HepG2 (cell line): ENCODE measurements around the gene NCDN. TPM values are rescaled to one million over a fixed set of nuclear protein-coding genes. Genes with fewer than 3 reads are reported as not detected.

Source experiments
- BRD4 ChIP-seq: sonication (generic); formaldehyde crosslinking; IDR thresholded peaks from 2 replicates; pipeline ENCODE4 v1.4.0; 2020; ENCODE audit warnings: missing genetic modification reagents
- CHD2 ChIP-seq: IDR thresholded peaks from 2 replicates; pipeline ENCODE4 v1.6.1; 2011; ENCODE audit warnings: low read depth, low read length, improper control_type of control experiment
- IRX3 ChIP-seq: sonication (generic); formaldehyde crosslinking; IDR thresholded peaks from 2 replicates; pipeline ENCODE4 v1.8.1; 2023; ENCODE audit warnings: mild to moderate bottlenecking, low read depth, missing genetic modification reagents, borderline replicate concordance
- KLF15 ChIP-seq: sonication (generic); formaldehyde crosslinking; IDR thresholded peaks from 2 replicates; pipeline ENCODE4 v1.8.1; 2023; ENCODE audit warnings: borderline replicate concordance, mild to moderate bottlenecking, inconsistent platforms, missing genetic modification reagents, mixed read lengths
- MAFG ChIP-seq: sonication (generic); formaldehyde crosslinking; IDR thresholded peaks from 2 replicates; pipeline ENCODE4 v1.5.1; 2020; ENCODE audit warnings: mild to moderate bottlenecking, missing genetic modification reagents
- MYNN ChIP-seq: sonication (generic); formaldehyde crosslinking; IDR thresholded peaks from 2 replicates; pipeline ENCODE4 v1.4.0; 2020; ENCODE audit warnings: mild to moderate bottlenecking, low read depth, missing genetic modification reagents
- NBN ChIP-seq: fragments of 450-650 bp; conservative IDR thresholded peaks from 2 replicates; pipeline ENCODE4 v1.6.1; 2017
- NFKBIZ ChIP-seq: IDR thresholded peaks from 2 replicates; pipeline ENCODE4 v1.6.1; 2018; ENCODE audit warnings: missing genetic modification reagents, missing compliant biosample characterization
- XRCC5 ChIP-seq: fragments of 200-400 bp; formaldehyde crosslinking; optimal IDR thresholded peaks from 2 replicates; pipeline ENCODE3; 2017; ENCODE audit warnings: mild to moderate bottlenecking, low read length
- ZNF589 ChIP-seq: sonication (generic); formaldehyde crosslinking; conservative IDR thresholded peaks from 2 replicates; pipeline ENCODE4 v1.8.0; 2022; ENCODE audit warnings: mild to moderate bottlenecking, moderate library complexity, missing genetic modification reagents
- ZNF615 ChIP-seq: sonication (generic); formaldehyde crosslinking; IDR thresholded peaks from 2 replicates; pipeline ENCODE4 v1.5.0; 2020; ENCODE audit warnings: mild to moderate bottlenecking, missing genetic modification reagents, borderline replicate concordance
- ZNF724P ChIP-seq: sonication (generic); formaldehyde crosslinking; IDR thresholded peaks from 2 replicates; pipeline ENCODE4 v1.8.0; 2022; ENCODE audit warnings: missing genetic modification reagents, borderline replicate concordance
- ZZZ3 ChIP-seq: sonication (generic); formaldehyde crosslinking; IDR thresholded peaks from 2 replicates; pipeline ENCODE4 v1.4.0; 2020; ENCODE audit warnings: missing genetic modification reagents, mild to moderate bottlenecking, borderline replicate concordance
- polyA plus RNA-seq, 8 experiments: library from polyadenylated mRNA; depleted of rRNA in 3 of 8; stranded (reverse) in 7 of 8; unstranded in 1 of 8; fragments of >200 nt; fragmentation: Illumina TruSeq in 4 of 8; extraction: Trizol in 4 of 8; gene quantifications; 2 replicates each; pipeline versions ENCODE4 v1.2.1 to v1.2.3, GENCODE V29; 2011 to 2016; ENCODE audit warnings: low read depth in 4 of 8, missing spikeins in 1 of 8, mixed read lengths in 1 of 8; ENCODE audit not compliant: insufficient read depth in 1 of 8
- total RNA-seq, 5 experiments: library from RNA; depleted of rRNA; stranded (reverse); fragments of >200 nt; fragmentation: Illumina TruSeq; extraction: Trizol; gene quantifications; 2 replicates each; pipeline ENCODE4 v1.2.3, GENCODE V29; 2016; ENCODE audit warnings: low read depth in 1 of 5
- TF ChIP-seq, protein P1 (sequence below): sonication (generic); formaldehyde crosslinking; IDR thresholded peaks from 2 replicates; pipeline ENCODE4 v1.4.0; 2020; ENCODE audit warnings: missing genetic modification reagents, borderline replicate concordance
- TF ChIP-seq, protein P2 (sequence below): sonication (generic); formaldehyde crosslinking; IDR thresholded peaks from 2 replicates; pipeline ENCODE4 v1.8.0; 2022; ENCODE audit warnings: missing genetic modification reagents, mild to moderate bottlenecking, moderate library complexity, borderline replicate concordance
- TF ChIP-seq, protein P3 (sequence below), 2 experiments: sonication (generic) in 1 of 2; formaldehyde crosslinking in 1 of 2; IDR thresholded peaks; 2 replicates each; pipeline versions ENCODE4 v1.4.0 to v1.6.1; 2018 to 2020; ENCODE audit warnings: missing genetic modification reagents in 2 of 2, borderline replicate concordance in 1 of 2, low read depth in 1 of 2, mild to moderate bottlenecking in 1 of 2, missing biosample characterization in 1 of 2
- TF ChIP-seq, protein P4 (sequence below): sonication (generic); formaldehyde crosslinking; IDR thresholded peaks from 2 replicates; pipeline ENCODE4 v1.4.0; 2020; ENCODE audit warnings: missing genetic modification reagents; ENCODE audit errors: not compliant biosample characterization

NCDN gene
- total and polyA plus RNA-seq, 2 of the 13 experiments (the other 11 are each of a cell fraction or from before 2014, with no cell fraction given) = 6.6 to 9.3 TPM

DNA sequence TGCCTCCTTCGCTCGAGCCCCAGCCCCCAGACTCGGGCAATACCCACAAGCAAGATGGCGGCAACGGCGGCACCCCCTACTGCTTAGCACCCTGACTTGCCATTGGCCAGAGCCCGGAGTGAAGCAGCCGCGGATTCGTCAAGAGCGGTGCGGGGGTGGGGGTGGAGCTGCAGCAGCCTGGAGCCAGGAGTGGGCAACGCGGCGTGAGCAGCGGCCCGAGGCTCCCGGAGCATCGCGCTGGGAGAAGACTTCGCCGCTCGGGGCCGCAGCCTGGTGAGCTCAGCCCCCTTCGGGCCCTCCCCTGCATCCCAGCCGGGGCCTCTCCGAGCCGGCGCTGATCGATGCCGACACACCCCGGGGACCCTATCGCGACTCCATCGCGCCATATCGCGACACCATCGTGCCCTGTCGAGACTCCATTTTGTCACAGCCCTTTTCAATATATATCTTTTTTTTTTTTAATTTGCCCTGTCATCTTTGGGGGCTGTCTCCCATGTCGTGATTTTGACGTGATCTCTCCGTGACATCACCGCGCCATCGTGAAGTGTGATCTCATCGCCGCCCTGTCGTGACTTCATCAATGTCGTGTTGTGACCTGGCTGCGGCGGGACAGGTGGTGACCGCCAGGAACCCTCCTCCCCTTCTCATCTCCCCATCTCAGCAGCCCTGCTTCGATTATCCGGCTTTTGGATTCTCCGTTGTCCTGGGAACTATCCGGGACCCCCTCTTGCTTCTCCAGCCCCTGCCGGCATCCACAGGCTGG is at the start of gene NCDN (continued):
- TF ChIP-seq, protein P1, sequence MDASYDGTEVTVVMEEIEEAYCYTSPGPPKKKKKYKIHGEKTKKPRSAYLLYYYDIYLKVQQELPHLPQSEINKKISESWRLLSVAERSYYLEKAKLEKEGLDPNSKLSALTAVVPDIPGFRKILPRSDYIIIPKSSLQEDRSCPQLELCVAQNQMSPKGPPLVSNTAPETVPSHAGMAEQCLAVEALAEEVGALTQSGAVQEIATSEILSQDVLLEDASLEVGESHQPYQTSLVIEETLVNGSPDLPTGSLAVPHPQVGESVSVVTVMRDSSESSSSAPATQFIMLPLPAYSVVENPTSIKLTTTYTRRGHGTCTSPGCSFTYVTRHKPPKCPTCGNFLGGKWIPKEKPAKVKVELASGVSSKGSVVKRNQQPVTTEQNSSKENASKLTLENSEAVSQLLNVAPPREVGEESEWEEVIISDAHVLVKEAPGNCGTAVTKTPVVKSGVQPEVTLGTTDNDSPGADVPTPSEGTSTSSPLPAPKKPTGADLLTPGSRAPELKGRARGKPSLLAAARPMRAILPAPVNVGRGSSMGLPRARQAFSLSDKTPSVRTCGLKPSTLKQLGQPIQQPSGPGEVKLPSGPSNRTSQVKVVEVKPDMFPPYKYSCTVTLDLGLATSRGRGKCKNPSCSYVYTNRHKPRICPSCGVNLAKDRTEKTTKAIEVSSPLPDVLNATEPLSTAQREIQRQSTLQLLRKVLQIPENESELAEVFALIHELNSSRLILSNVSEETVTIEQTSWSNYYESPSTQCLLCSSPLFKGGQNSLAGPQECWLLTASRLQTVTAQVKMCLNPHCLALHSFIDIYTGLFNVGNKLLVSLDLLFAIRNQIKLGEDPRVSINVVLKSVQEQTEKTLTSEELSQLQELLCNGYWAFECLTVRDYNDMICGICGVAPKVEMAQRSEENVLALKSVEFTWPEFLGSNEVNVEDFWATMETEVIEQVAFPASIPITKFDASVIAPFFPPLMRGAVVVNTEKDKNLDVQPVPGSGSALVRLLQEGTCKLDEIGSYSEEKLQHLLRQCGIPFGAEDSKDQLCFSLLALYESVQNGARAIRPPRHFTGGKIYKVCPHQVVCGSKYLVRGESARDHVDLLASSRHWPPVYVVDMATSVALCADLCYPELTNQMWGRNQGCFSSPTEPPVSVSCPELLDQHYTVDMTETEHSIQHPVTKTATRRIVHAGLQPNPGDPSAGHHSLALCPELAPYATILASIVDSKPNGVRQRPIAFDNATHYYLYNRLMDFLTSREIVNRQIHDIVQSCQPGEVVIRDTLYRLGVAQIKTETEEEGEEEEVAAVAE (CRISPR knock-in tag) = peak; percentile 100
- TF ChIP-seq NBN (no peak), IRX3 (CRISPR knock-in tag) (no peak), ZZZ3 (CRISPR knock-in tag) (peak; percentile 70; the same call in 1 of the 2 replicates), MAFG (CRISPR knock-in tag) (no peak), BRD4 (CRISPR knock-in tag) (no peak; the same call in 1 of the 2 replicates), ZNF724P (0 out of 2 replicates have a peak, but pooled peaks have one; percentile 71), KLF15 (no peak), XRCC5 (peak; percentile 48), CHD2 (peak; percentile 81), ZNF615 (CRISPR knock-in tag) (peak; percentile 2; the same call in 1 of the 2 replicates), NFKBIZ (0 out of 2 replicates have a peak, but pooled peaks have one; percentile 12), ZNF589 (peak; percentile 39; the same call in 1 of the 2 replicates), MYNN (CRISPR knock-in tag) (no peak)
- TF ChIP-seq, protein P2, sequence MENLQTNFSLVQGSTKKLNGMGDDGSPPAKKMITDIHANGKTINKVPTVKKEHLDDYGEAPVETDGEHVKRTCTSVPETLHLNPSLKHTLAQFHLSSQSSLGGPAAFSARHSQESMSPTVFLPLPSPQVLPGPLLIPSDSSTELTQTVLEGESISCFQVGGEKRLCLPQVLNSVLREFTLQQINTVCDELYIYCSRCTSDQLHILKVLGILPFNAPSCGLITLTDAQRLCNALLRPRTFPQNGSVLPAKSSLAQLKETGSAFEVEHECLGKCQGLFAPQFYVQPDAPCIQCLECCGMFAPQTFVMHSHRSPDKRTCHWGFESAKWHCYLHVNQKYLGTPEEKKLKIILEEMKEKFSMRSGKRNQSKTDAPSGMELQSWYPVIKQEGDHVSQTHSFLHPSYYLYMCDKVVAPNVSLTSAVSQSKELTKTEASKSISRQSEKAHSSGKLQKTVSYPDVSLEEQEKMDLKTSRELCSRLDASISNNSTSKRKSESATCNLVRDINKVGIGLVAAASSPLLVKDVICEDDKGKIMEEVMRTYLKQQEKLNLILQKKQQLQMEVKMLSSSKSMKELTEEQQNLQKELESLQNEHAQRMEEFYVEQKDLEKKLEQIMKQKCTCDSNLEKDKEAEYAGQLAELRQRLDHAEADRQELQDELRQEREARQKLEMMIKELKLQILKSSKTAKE (CRISPR knock-in tag) = peak; percentile 39; the same call in 1 of the 2 replicates
- TF ChIP-seq, protein P3, sequence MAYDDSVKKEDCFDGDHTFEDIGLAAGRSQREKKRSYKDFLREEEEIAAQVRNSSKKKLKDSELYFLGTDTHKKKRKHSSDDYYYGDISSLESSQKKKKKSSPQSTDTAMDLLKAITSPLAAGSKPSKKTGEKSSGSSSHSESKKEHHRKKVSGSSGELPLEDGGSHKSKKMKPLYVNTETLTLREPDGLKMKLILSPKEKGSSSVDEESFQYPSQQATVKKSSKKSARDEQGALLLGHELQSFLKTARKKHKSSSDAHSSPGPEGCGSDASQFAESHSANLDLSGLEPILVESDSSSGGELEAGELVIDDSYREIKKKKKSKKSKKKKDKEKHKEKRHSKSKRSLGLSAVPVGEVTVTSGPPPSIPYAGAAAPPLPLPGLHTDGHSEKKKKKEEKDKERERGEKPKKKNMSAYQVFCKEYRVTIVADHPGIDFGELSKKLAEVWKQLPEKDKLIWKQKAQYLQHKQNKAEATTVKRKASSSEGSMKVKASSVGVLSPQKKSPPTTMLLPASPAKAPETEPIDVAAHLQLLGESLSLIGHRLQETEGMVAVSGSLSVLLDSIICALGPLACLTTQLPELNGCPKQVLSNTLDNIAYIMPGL (CRISPR knock-in tag; IDR thresholded peaks at IDR 0.05; ENCODE audit: borderline replicate concordance in 1 of 2, low read depth in 1 of 2) = 0 out of 4 replicates have a peak, but pooled peaks of 1 of the 2 experiments have one; percentile 65
- TF ChIP-seq, protein P4, sequence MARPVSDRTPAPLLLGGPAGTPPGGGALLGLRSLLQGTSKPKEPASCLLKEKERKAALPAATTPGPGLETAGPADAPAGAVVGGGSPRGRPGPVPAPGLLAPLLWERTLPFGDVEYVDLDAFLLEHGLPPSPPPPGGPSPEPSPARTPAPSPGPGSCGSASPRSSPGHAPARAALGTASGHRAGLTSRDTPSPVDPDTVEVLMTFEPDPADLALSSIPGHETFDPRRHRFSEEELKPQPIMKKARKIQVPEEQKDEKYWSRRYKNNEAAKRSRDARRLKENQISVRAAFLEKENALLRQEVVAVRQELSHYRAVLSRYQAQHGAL (CRISPR knock-in tag) = peak; percentile 25
